Heart right ventricle (tissue), 16 donors: ENCODE results near the gene GLRA2. TPM values are rescaled to one million over a fixed set of nuclear protein-coding genes. Genes with fewer than 3 reads are reported as not detected.

Experiments
- ATAC-seq, 8 donors: fragments of 200-7000 bp; cut with Tn5 transposase; one replicate each; pipeline ENCODE4 v1.9.1; 2020; ENCODE audit warnings: mild to moderate bottlenecking in 8 of 8, moderate library complexity in 8 of 8, moderate number of reproducible peaks in 1 of 8
- DNase-seq, 2 donors: peaks; one replicate each; pipeline ENCODE4 v3.0.0-alpha.2; 2020
- H3K27ac ChIP-seq, 10 donors: fragments of 200-600 bp; sonication (generic) in 2 of 10; one replicate each; pipeline versions ENCODE4 v1.5.0 to v1.8.0; 2020 to 2022; ENCODE audit warnings: mild to moderate bottlenecking in 3 of 10
- H3K27me3 ChIP-seq, 7 donors: fragments of 200-600 bp; one replicate each; pipeline ENCODE4 v1.8.0; 2021 to 2022; ENCODE audit warnings: mild to moderate bottlenecking in 2 of 7
- H3K36me3 ChIP-seq, 9 donors: fragments of 200-600 bp; sonication (generic) in 1 of 9; one replicate each; pipeline versions ENCODE4 v1.5.0 to v1.8.0; 2020 to 2022; ENCODE audit warnings: mild to moderate bottlenecking in 2 of 9
- H3K4me1 ChIP-seq, 9 donors: fragments of 200-600 bp; sonication (generic) in 1 of 9; one replicate each; pipeline versions ENCODE4 v1.5.0 to v1.8.0; 2020 to 2022; ENCODE audit warnings: mild to moderate bottlenecking in 4 of 9
- H3K4me3 ChIP-seq, 10 donors: fragments of 200-600 bp; sonication (generic) in 2 of 10; one replicate each; pipeline versions ENCODE4 v1.5.0 to v1.8.0; 2020 to 2022; ENCODE audit warnings: mild to moderate bottlenecking in 7 of 10, moderate library complexity in 2 of 10
- H3K9me3 ChIP-seq, 11 donors: fragments of 200-600 bp in 10 of 11; sonication (generic) in 2 of 11; one replicate each; pipeline versions ENCODE4 v1.5.0 to v1.8.0; 2013 to 2022; ENCODE audit warnings: mild to moderate bottlenecking in 2 of 11, control low read depth in 1 of 11, moderate library complexity in 1 of 11
- CTCF ChIP-seq, 9 donors: fragments of 200-600 bp; sonication (generic) in 2 of 9; IDR thresholded peaks; one replicate each; pipeline versions ENCODE4 v1.5.0 to v1.8.0; 2021 to 2022; ENCODE audit warnings: antibody characterized with exemption in 9 of 9, mild to moderate bottlenecking in 5 of 9, moderate library complexity in 1 of 9
- WGBS, 2 donors: extraction: QIAGEN DNeasy Blood & Tissue Kit; methylation state at CpG; one replicate each; pipeline ENCODE4 v1.1.7; 2013; ENCODE audit warnings: inconsistent platforms in 1 of 2; 5-methylcytosine and 5-hydroxymethylcytosine counted together
- intact Hi-C, 10 donors: fragments of 100-400 bp; cut with DNase I; formaldehyde crosslinking; loops; one replicate each; pipeline versions ENCODE4 v1.11.1 to v1.14.2; 2022
- polyA plus RNA-seq, 2 donors: library from polyadenylated mRNA; stranded (reverse); fragments of 200-250 nt; gene quantifications; one replicate each; pipeline ENCODE4 v1.2.3, GENCODE V29; 2013
- total RNA-seq, 10 donors: library from RNA; stranded (reverse); fragmentation: NEBNext Ultra II Directional in 3 of 10; extraction: Animal tissue kit (Norgen Biotek cat#: 25700) in 3 of 10; gene quantifications; one replicate each; pipeline versions ENCODE4 v1.2.1 to v1.2.4, GENCODE V29; 2021 to 2023
- donor health status: Arrhythmogenic right ventricular cardiomyopathy.
- donor health status: ischemic (EF 13 %, LVEDD 7.1; RV severe dilation, severe dysfunction).
- donor health status: healthy with polysubstance abuse.
- donor health status: DM: no; HTN: yes; CAD: no.
- donor health status: DM: no; HTN: no; CAD: no.
- donor health status: ischemic (EF 25% LVEDD 6.9; RV normal size, moderate dysfunction).
- donor health status: ischemic (EF 25% LVEDD 5.7; RV mildly dilated, moderate dysfunction).
- donor health status: healthy.
- donor health status: DM: yes; HTN: yes; CAD: no.
- donor health status: Ischemic cardiomyopathy.
- donor health status: ischemic (EF 35%, LVEDD 5.7; RV mildly dilated, moderate dysfunction).
- donor health status: nonischemic (EF 11% LVEDD 7.7; RV severe dilation, severe dysfunction).
- donor health status: DM: yes; HTN: yes; CAD: no.
- donor health status: PGD.
- donor health status: ischemic (EF 29% LVEDD 5.4; RV normal size, mild dysfunction).
- donor health status: nonischemic (EF 23%, LVEDD 6.1; RV moderate dilation, normal function).

The GLRA2 gene
- total and polyA plus RNA-seq, 12 donors, result not detected

GRCh38 chrX:14590693-14591424, 61.5 kb downstream of the GLRA2 start:
- 90 to 91% methylated on average over 7 of the region's 7 CpGs for WGBS, 2 donors

GRCh38 chrX:14591976-14592375, 62.6 kb downstream of the GLRA2 start:
- H3K36me3 ChIP-seq, result no peaks in the 10 kb centered on the region
- 48 to 54% methylated on average over 2 of the region's 2 CpGs for WGBS, 2 donors
- DNase-seq, result no peak
- peaks cover 0 to 1% (median 0%) of the 10 kb centered on the region in 7 donors for H3K27me3 ChIP-seq
- ATAC-seq, result no peak
- TF ChIP-seq CTCF (IDR thresholded peaks at IDR 0.05), result no peak
- no peak overlapping the region for H3K27ac ChIP-seq
- H3K9me3 ChIP-seq, result no peaks in the 10 kb centered on the region
- H3K4me3 ChIP-seq, result no peak overlapping the region
- intact Hi-C loops, result no loop called here
- H3K4me1 ChIP-seq, result no peaks in the 10 kb centered on the region

More at GRCh38 chrX:14590693-14591424, 61.5 kb downstream of the GLRA2 start:
- Histone ChIP-seq H3K36me3 (no peaks in the 10 kb centered on the region), H3K4me1 (no peaks in the 10 kb centered on the region), H3K27me3 (no peaks in the 10 kb centered on the region), H3K4me3 (no peak overlapping the region), H3K9me3 (no peaks in the 10 kb centered on the region), H3K27ac (no peak overlapping the region)
- ATAC-seq (no peak), DNase-seq (no peak)
- intact Hi-C loops, result no loop called here
- TF ChIP-seq CTCF (IDR thresholded peaks at IDR 0.05), result no peak

- Histone ChIP-seq H3K27ac (no peak overlapping the region), H3K27me3 (peaks cover 0 to 11% (median 0%) of the 10 kb centered on the region in 7 donors), H3K36me3 (no peaks in the 10 kb centered on the region), H3K9me3 (no peaks in the 10 kb centered on the region), H3K4me1 (no peaks in the 10 kb centered on the region), H3K4me3 (no peak overlapping the region)
- DNase-seq (no peak), ATAC-seq (no peak)
- TF ChIP-seq CTCF (IDR thresholded peaks at IDR 0.05), result no peak
- intact Hi-C loops, result no loop called here
Observed at GRCh38 chrX:14594521-14594920, 65.2 kb downstream of the GLRA2 start.

GRCh38 chrX:14598330-14598729, 69.0 kb downstream of the GLRA2 start:
- no peak for TF ChIP-seq CTCF (IDR thresholded peaks at IDR 0.05)
- Histone ChIP-seq H3K9me3 (peaks cover 0 to 3% (median 0%) of the 10 kb centered on the region in 11 donors), H3K27me3 (peaks cover 0 to 11% (median 0%) of the 10 kb centered on the region in 7 donors), H3K36me3 (no peaks in the 10 kb centered on the region), H3K27ac (no peak overlapping the region), H3K4me1 (no peaks in the 10 kb centered on the region), H3K4me3 (no peak overlapping the region)
- 48 to 52% methylated on average over 3 of the region's 3 CpGs for WGBS, 2 donors
- no peak for DNase-seq
- ATAC-seq, result no peak
- intact Hi-C loops, result no loop called here
